Testis (tissue), 2 donors: ENCODE measurements around the gene RIMBP2.

Experiments
- CTCF ChIP-seq, 3 experiments: fragments of 450-650 bp in 2 of 3; fragments of 200-600 bp in 1 of 3; sonication (generic) in 1 of 3; IDR thresholded peaks; one replicate each; pipeline ENCODE4 v1.5.1; 2016 to 2019; ENCODE audit warnings: antibody characterized with exemption in 3 of 3, mild to moderate bottlenecking in 2 of 3, moderate library complexity in 1 of 3
- POLR2A ChIP-seq: fragments of 450-650 bp; IDR thresholded peaks from one replicate; pipeline ENCODE4 v1.6.1; 2017; ENCODE audit warnings: antibody characterized with exemption, mild to moderate bottlenecking, moderate library complexity

GRCh38 chr12:130625201-130625600 lies 90.9 kb downstream of the RIMBP2 start:
- TF ChIP-seq CTCF (IDR thresholded peaks at IDR 0.05) (no peak), POLR2A (no peak)
